HG02759 (cell line): Measurements from ENCODE around the gene TSHZ1.
"Not testable (repeated sequence)": the region's sequence is repeated elsewhere in the genome, so short reads cannot be mapped to it uniquely, and the experiment has no call there.

Source experiments
- ATAC-seq: cut with Tn5 transposase; IDR thresholded peaks from one replicate; pipeline ENCODE4 v1.9.1; 2021; ENCODE audit warnings: mild to moderate bottlenecking, moderate library complexity; ENCODE audit not compliant: unreplicated experiment

Gene TSHZ1

DNA sequence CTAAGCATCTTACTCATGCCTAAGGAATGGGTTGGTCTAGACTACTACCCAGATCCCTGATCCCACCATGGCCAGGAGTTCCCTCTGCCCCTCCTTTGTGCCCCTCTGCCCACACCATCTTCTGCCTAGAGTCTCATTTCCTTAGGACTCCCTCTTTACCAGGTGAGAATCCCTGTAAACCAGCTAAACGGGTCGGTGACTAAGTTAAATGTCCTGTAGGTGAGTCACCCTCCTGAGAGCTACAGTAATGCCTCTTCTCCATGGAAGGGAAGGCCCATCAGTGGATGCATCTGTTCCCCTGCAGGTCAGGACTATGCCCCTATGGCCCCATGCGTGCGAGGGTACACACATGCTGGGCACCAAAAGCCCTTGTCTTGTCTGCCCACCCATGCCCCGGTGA, 27.1 kb upstream of the TSHZ1 start:
- ATAC-seq = no peak

DNA sequence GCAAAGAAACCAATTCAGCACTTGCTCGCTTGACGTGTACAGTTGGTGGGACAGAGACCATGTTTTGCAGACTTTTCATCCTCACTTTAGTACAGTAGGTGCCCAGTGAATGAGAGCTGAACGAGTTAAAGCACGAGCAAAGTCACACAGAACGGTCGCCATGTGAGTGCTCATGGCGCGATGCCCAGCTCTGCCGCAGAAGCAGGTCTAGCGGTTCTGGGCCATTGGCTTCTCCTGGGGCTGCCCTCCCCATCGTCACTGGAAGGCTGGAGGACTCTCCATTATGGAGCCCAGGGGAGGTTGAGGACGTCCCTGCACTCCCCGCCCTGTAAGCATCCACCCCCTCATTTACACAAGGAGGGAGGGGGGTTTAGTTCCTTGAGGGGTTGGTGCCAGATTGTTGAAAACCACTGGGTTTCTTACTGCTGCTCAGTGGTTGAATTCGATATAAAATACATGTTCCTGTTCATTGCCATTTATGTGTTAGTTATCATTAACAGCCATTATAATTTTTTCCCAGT, 26.6 kb upstream of the TSHZ1 start:
- ATAC-seq = no peak

DNA sequence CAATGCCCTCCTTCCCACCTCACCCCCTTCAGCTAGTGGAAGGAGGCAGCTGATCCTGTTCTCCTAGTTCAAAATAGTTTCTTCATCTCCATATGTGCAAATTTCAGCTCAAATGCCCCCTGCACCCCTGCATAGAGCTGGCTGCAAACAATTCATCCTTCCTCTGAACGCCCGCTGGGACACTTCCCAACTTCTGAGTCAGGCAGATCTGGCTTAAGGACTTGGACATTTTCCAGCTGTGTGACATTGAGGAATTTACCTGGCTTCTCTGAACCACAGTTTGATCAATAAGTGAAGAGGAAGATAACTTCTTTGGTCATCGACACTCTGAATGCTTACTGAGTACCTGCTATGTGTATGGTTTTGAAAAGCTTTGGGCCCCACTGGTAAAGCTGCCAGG, 25.1 kb upstream of the TSHZ1 start:
- no peak for ATAC-seq

DNA sequence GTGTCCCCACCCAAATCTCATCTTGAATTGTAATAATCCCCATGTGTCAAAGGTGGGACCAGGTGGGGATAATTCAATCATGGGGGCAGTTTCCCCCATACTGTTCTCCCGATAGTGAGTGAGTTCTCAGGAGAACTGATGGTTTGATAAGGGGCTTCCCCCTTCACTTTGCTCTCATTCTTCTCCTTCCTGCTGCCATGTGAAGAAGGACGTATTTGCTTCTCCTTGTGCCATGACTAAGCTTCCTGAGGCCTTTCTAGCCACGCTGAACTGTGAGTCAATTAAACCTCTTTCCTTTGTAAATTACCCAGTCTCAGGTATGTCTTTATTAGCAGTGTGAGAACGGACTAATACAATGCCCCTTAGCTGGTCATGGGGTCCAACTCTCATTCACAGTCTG, 22.9 kb upstream of the TSHZ1 start:
- not testable (repeated sequence) for ATAC-seq

DNA sequence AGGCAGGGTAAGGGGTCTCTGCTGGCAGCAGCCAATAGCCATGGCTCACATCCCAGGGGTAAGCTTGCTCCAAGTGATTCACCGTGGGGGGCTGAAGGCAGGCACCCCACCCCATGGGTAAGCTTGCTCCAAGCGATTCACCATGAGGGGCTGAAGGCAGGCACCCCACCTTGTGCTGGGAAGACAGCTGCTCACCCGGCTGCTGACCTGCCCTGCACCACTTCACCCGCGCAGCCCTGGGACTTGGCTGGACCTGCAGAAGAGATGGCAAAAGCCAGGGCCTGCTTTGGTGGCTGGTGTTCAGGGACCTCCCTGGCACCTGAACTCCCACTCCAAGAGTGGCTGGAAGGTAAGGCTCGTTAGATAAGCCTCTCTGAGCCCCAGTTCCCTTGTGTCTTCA, 20.9 kb upstream of the TSHZ1 start:
- no peak for ATAC-seq

DNA sequence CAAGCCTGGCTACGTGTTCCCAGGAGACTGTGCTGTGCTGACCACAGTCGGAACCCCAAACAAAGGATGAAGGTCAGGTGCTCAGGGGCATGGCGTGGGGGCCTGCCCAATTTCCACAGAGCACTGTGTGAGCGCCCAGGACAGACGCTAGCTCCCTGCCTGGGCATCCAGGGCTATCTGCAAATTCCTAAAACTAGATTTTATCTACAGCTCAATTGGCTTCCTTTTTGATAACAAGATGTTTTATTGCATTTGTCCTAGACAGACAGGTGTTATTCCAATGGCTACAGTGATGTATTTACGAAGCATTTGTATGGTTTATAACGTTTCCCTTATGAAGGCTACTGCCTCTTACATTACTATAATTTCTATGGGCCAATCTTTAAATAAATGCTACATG, 17.7 kb upstream of the TSHZ1 start:
- no peak for ATAC-seq

DNA sequence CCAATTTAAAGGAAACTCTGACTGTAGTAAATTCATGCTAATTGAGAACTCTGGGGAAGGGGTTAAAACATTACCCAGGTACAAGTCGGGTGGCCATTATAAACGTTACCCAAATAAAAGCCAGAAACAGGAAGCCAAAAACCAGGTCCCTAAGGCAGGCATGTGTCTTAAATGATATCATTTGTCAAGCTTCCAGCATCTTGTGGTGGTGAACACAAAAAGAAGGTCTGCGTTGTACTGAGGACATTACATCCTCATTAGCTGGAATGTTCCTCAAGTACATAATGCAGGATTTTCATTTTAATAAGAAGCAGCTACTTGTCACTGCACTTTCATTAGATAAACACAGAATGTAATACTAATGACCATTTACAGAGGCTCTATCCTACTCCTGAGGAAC, 12.6 kb upstream of the TSHZ1 start:
- no peak for ATAC-seq

DNA sequence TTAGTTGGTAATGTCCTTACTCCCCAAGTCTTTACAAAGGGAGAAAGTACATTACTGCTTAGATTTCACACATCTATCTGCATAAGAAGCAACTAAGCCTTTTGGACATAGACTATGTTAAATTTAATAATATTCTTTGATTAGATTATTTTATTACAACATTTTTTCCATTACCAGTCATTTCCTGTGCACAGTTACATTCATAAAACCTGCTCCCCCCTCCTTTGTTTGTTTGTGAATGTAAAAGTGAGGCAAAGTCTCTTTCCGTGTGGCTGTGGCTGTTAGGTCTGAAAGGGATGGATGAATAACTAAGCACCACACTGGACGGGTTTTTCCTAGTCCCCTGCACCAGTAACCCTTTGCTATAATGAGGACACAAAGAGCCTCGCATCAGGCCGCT, 11.3 kb upstream of the TSHZ1 start:
- ATAC-seq = no peak

DNA sequence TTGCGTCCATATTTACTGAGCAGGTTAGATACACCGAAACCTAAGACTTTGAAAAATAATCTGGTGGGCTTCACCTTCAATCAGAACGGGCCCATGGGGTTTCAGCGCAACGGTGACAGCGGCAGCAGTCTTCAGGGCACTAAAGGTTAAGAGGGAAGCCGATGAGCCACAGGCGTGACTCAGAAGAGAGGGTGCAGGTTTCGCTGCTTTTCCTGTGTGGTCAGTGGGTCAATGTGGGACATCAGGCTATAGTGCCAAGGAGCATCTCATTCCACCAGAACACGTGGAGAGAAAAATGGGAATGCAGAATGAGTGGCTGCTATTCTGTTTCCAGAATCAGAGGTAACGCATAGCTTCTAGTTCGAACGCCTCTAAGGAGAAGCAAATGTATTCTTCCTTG, 10.5 kb upstream of the TSHZ1 start:
- no peak for ATAC-seq

DNA sequence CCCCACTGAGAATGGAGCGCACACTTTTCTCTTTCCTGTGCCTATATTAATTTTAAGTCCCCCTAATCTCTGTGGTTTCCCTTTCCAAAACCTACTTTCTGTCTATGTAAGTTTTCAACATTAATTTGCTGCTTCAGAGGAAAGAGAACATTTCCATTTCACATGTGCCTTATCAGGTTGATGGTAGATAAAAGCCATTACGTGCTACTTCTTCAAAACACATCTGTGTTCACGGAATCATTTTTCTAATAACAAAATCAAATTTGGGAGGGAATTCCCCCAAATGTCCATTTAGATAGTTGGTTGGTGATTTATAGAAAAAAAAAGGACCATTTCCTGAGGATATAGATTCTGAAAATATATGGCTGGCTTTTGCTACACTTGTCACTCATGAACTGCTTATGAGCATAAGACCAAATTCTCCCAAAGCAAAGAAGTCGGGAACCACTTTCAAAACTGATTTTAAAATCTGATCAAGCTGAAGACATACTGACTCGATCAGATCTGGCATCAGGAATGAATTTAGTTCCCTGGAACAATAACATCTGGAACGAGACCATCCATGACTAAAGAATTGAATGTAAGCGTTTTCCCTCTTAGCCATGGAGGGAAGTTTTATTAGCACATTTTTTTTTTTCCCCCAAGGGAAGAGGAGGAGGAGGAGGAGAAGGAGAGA, 9.9 kb upstream of the TSHZ1 start:
- ATAC-seq = no peak

DNA sequence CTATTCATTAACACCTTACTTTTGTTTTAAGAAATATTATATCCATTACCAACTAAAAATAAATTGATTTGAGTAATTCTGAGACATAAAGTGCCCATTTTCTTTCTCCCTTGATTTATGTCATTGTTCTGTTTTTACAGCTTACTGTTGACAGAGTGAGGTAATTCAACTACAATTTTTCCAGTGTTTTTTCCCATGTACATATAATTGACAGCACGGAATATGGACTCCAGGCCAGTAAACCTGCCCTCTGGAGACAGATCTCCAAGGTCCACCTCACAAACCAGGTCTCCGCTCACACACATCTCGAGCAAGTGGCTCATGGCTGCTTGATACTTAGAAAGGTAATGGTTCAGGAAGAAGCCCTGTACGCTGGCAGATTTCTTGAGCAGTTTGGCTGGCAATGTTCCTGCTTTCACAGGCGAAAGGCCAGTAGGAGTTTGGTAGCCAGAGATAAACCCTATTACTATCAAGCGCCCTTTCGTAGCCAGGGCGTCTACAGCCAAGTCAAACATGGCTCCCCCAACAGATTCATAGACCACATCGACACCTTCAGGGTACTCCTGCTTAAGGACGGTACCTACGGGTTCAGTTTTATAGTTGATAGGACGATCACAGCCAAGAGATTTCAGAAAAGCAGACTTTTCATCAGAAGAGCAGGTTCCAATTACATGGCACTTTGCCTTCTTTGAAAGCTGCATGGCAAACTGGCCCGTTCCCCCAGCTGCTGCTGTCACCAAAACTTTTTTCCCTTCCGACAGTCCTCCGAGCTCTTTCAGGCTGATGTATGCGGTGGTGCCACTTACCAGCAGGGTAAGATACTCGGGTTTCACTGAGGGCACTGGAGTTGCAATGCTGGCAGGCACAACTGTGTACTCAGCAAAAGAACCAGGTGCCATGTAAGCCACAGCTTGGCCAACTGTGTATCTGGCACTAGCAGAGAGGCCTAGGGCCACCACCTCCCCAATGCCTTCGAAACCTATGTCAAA, 9.0 kb upstream of the TSHZ1 start:
- ATAC-seq = no peak

DNA sequence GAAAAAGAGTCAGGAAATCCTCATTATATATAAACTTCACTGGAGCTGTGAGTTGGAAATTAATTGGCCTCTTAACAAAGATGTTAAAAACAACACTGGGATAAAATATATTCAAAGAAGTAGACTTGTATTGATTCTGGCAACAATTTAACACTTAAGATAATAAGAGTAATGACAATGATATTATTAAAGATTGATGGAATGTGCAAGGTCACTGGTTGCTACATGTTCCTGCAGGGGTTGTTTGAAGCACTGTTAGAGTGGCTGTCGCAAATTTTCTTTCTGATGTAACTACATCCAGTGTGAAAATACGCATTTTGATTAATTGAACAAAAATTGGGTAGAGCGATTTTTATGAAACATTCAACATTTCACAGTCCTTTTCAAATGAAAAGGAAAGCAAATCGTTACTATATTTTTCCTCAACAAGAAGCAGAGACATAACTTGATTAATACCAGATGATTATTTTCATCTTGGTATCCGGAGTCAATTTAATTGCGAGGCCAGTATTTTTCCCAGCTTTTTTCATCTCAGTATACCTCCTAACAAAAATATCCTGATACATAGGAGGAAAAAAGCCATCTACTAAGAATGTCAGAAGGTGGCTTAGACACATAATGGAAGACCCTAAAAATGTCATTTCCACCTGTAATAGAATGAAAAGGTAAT, 7.8 kb upstream of the TSHZ1 start:
- ATAC-seq = no peak

DNA sequence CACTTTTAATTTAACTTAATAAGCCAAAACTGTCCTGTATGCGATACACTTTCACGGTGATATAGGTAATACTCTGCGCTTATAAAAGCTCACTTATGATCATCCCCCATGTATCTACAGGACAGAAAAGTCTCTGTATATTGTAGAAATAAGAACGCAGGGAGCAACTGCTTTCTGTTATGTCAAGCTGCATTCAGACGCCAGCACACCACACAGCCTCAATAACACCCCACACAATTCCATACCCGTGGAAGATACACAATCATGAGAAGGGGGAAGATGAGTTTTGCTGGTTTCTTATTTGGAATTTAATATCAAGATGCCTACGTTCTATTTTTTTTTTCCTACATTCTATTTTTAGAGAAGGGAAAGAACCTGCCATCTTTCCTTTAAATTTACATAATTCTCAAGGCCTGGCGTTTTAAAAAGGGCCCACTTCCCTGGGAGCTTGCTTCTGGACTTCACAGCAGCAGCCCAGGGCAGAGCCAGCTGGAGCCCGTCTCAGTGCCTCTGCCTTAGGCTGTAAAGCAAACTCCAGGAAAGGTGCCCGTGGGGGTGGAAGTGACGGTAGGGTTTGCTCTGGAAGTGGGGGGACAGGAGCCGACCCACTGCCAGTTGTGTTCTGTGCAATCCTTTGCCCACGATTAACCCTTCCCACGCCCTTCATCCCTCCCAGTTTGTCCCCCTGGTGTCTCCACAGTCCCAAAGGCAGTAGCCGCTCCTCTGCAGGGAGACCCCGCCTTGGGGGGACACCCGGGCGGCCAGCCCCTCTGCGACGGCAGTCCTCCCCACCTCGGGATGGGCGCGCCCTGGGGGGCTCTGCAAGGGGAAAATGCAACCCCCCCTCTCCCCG, 7.0 kb upstream of the TSHZ1 start:
- ATAC-seq = no peak

DNA sequence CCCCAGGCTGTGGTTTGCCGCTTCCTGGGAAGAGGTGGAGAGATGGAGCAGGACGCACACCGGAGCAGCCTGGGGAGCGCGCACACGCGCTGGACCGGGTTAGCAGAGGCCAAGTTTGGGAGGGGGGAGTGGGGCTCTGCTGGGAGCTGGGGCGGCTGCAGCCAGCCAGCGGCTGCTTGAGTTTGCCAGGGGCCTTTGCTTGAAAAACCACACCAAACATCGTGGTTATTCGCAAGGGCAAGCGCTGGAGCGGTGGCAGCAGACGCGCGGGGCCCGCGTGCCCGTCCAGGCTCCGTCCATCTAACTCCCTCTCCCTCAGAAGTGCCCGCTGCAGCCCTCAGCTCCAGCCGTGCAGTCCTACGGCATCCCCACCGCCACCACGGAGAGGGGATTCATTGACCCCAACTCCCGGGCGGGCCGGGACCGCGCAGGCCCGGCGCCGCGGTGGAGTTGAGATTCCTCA, 6.3 kb upstream of the TSHZ1 start:
- no peak for ATAC-seq

DNA sequence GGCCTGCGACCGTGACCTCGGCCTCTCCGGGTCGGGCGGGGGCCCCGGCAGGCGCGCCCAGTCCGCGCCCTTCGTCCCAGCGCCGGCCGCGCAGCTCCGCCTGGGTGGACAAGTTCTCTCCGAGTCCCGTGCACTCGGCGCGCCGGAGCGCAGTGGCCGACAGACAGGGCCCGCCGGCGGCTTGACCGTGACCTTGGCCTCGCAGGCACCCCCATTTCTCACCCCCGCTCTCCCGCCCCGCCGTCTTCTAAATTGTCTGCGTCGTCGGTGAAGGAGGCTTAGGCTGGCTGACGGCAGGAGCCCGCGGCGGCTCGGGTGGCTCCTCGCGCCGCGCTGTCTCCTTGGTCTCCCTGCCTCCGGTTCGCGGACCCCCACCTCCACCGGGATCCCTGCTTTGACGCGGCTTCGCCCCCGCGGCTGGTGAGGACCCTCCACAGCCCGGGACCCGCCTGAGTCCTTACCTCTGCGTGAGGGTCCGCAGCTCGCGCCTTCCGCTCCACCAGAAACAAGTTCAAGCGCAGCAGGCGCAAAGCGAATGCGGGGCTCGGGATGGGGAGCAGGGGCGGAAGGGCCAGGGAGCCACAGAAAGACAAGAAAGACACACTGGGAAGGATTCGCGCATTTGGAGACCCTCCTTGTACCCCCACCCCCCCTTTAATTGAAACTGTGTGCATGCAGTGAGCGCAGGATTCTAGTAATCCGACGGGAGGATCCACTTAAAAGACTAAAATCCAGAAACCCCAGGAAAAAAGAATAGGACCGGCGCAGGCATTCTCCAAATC, 5.7 kb upstream of the TSHZ1 start:
- ATAC-seq = no peak

DNA sequence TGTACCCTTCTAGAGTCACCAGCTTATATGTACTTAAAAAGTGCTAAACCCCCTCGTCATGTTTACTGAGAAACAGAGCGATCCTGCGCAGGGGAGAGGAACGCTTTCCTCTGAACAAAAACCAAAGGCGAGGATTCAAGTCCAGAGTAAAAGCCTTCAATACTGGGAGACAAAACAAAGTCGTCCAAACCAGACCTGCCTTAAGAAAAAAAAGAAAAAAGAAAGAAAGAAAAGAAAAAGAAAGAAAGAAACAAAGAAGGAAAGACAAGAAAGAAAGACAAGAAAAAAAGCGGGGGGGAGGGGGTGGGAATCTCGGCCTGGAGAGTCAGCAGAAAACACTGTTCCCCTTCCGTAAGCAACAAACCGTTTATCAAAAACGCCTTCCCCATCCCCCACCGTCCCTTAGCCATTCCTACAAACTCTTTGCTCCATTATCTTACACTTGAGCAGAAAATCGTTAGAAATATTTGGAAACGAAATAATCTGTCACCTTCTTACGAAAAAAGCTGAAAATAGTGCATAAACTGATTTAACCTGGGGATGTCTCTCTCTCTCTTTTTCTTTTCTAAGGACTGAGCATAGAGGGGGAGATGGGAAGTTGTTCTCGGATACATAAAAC, 5.0 kb upstream of the TSHZ1 start:
- no peak for ATAC-seq

DNA sequence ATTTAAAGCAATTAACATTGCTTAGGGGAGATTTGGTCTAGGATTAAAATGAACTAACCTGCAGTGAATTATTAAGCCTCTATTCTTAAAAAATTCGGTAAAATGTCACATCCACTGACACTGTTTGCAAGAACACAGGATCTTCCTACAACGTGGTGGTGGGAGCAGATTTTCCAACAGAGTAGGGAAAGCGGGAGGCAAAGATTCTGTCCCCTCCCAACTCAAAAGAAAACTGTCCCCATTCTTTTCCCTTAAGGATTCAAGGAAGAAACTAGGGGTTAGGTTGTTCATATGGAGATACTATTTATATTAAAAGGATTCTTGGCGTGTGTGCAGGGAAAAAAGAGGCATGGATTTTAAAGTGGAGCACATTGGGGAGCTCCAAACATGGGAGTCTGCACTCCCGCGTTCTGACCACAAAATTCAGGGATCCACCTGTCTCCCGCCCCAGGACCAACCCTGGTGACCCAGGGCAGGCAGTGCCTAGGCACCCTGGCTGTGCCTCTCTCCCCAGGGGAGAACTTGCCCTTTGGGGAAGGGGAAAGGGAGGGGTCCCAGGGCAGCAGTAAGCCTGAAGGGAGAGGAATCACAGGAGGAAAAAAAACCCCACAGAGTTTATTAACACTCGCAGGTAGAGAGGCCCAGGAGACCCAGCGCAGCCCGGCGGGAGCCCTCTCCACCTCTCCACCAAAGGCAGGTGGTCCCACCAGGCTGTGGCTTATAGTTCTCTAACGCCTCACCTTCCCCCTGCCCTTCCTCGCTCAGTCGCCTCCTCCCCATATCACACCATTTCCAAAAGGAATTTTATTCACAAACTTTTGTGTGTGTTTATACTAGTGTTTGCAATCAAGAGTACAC, 3.9 kb upstream of the TSHZ1 start:
- no peak for ATAC-seq
